ENCODE data around the gene NXPH3.

Gene NXPH3

GRCh38 chr17:49576917-49577649 lies 1.4 kb downstream of the NXPH3 start:
- H3K79me2 ChIP-seq (ENCODE audit: insufficient read depth, low read length): no peaks in the 10 kb centered on the region
- H3F3A ChIP-seq (ENCODE audit: low read depth): no peaks in the 10 kb centered on the region
- no peak overlapping the region for H3K9ac ChIP-seq (ENCODE audit: low read depth, low read length, poor library complexity, severe bottlenecking)
- no peak for TF ChIP-seq EZH2phosphoT487 (IDR thresholded peaks at IDR 0.05; ENCODE audit: borderline replicate concordance)
- no peak for TF ChIP-seq CTCF (conservative IDR thresholded peaks at IDR 0.05; ENCODE audit: low read length)
- no peaks in the 10 kb centered on the region for H3K36me3 ChIP-seq (ENCODE audit: insufficient read depth, low read length)
- H3K27me3 ChIP-seq (ENCODE audit: insufficient read depth, low read length, poor library complexity, severe bottlenecking): no peaks in the 10 kb centered on the region
- peak overlapping the region; percentile 51 for H3K4me3 ChIP-seq (ENCODE audit: low read length, poor library complexity, severe bottlenecking)
- H3K4me1 ChIP-seq (ENCODE audit: insufficient read depth, low read length, poor library complexity, severe bottlenecking): no peaks in the 10 kb centered on the region
- peak overlapping the region; percentile 73; the same call in 1 of the 2 replicates for H2AFZ ChIP-seq (ENCODE audit: low read length)
- H3K9me2 ChIP-seq (replicated peaks; ENCODE audit: low read depth, low read length): no peaks in the 10 kb centered on the region
- H3K9me3 ChIP-seq (ENCODE audit: insufficient read depth, low read depth, low read length): no peaks in the 10 kb centered on the region
- peak overlapping the region; percentile 56 for H3K4me2 ChIP-seq (ENCODE audit: low read depth, low read length, poor library complexity, severe bottlenecking)
- H4K20me1 ChIP-seq (ENCODE audit: insufficient read depth, low read length, poor library complexity, severe bottlenecking): no peaks in the 10 kb centered on the region

GRCh38 chr17:49577650-49577934 lies 1.9 kb downstream of the NXPH3 start:
- H3K4me1 ChIP-seq (ENCODE audit: insufficient read depth, low read length, poor library complexity, severe bottlenecking): no peaks in the 10 kb centered on the region
- no peaks in the 10 kb centered on the region for H3F3A ChIP-seq (ENCODE audit: low read depth)
- H4K20me1 ChIP-seq (ENCODE audit: insufficient read depth, low read length, poor library complexity, severe bottlenecking): no peaks in the 10 kb centered on the region
- no peaks in the 10 kb centered on the region for H3K9me2 ChIP-seq (replicated peaks; ENCODE audit: low read depth, low read length)
- TF ChIP-seq CTCF (conservative IDR thresholded peaks at IDR 0.05; ENCODE audit: low read length) (no peak), EZH2phosphoT487 (IDR thresholded peaks at IDR 0.05; ENCODE audit: borderline replicate concordance) (no peak)
- no peaks in the 10 kb centered on the region for H3K27me3 ChIP-seq (ENCODE audit: insufficient read depth, low read length, poor library complexity, severe bottlenecking)
- no peak overlapping the region for H3K4me2 ChIP-seq (ENCODE audit: low read depth, low read length, poor library complexity, severe bottlenecking)
- H3K79me2 ChIP-seq (ENCODE audit: insufficient read depth, low read length): no peaks in the 10 kb centered on the region
- H3K4me3 ChIP-seq (ENCODE audit: low read length, poor library complexity, severe bottlenecking): no peak overlapping the region
- H2AFZ ChIP-seq (ENCODE audit: low read length): no peak overlapping the region
- H3K36me3 ChIP-seq (ENCODE audit: insufficient read depth, low read length): no peaks in the 10 kb centered on the region
- no peaks in the 10 kb centered on the region for H3K9me3 ChIP-seq (ENCODE audit: insufficient read depth, low read depth, low read length)
- no peak overlapping the region for H3K9ac ChIP-seq (ENCODE audit: low read depth, low read length, poor library complexity, severe bottlenecking)

GRCh38 chr17:49577963-49578362 lies 2.3 kb downstream of the NXPH3 start:
- Histone ChIP-seq H3K9ac (ENCODE audit: low read depth, low read length, poor library complexity, severe bottlenecking) (no peak overlapping the region), H3K36me3 (ENCODE audit: insufficient read depth, low read length) (no peaks in the 10 kb centered on the region), H3K4me1 (ENCODE audit: insufficient read depth, low read length, poor library complexity, severe bottlenecking) (no peaks in the 10 kb centered on the region), H3K4me2 (ENCODE audit: low read depth, low read length, poor library complexity, severe bottlenecking) (no peak overlapping the region), H3F3A (ENCODE audit: low read depth) (no peaks in the 10 kb centered on the region), H4K20me1 (ENCODE audit: insufficient read depth, low read length, poor library complexity, severe bottlenecking) (no peaks in the 10 kb centered on the region), H3K9me2 (replicated peaks; ENCODE audit: low read depth, low read length) (no peaks in the 10 kb centered on the region), H3K27me3 (ENCODE audit: insufficient read depth, low read length, poor library complexity, severe bottlenecking) (no peaks in the 10 kb centered on the region), H3K79me2 (ENCODE audit: insufficient read depth, low read length) (no peaks in the 10 kb centered on the region), H2AFZ (ENCODE audit: low read length) (no peak overlapping the region), H3K4me3 (ENCODE audit: low read length, poor library complexity, severe bottlenecking) (no peak overlapping the region), H3K9me3 (ENCODE audit: insufficient read depth, low read depth, low read length) (no peaks in the 10 kb centered on the region)
- TF ChIP-seq EZH2phosphoT487 (IDR thresholded peaks at IDR 0.05; ENCODE audit: borderline replicate concordance) (no peak), CTCF (conservative IDR thresholded peaks at IDR 0.05; ENCODE audit: low read length) (no peak)

Measured in Loucy (cell line).